Psoas muscle (tissue), 8 donors: ENCODE measurements around the gene NECAP2. TPM values are rescaled to one million over a fixed set of nuclear protein-coding genes. Genes with fewer than 3 reads are reported as not detected.
"Not testable (repeated sequence)": the region's sequence is repeated elsewhere in the genome, so short reads cannot be mapped to it uniquely, and the experiment has no call there.

ENCODE experiments used
- ATAC-seq, 4 donors: fragments of 200-7000 bp; cut with Tn5 transposase; one replicate each; pipeline ENCODE4 v1.9.1; 2020; ENCODE audit warnings: moderate library complexity in 3 of 4, mild to moderate bottlenecking in 2 of 4
- DNase-seq, 2 donors: peaks; one replicate each; pipeline ENCODE4 v3.0.0-alpha.2; 2020
- H3K27ac ChIP-seq: fragments of 200-600 bp; one replicate; pipeline ENCODE4 v1.8.0; 2022
- H3K27me3 ChIP-seq, 3 donors: fragments of 200-600 bp in 1 of 3; one replicate each; pipeline versions ENCODE4 v1.6.1 to v1.8.0; 2013 to 2022; ENCODE audit warnings: low read length in 2 of 3, mild to moderate bottlenecking in 2 of 3, moderate library complexity in 1 of 3; ENCODE audit not compliant: insufficient read depth in 3 of 3
- H3K36me3 ChIP-seq, 2 donors: fragments of 200-600 bp in 1 of 2; one replicate each; pipeline versions ENCODE4 v1.6.1 to v1.8.0; 2013 to 2022; ENCODE audit warnings: low read depth in 1 of 2, mild to moderate bottlenecking in 1 of 2, moderate library complexity in 1 of 2; ENCODE audit not compliant: insufficient read depth in 1 of 2
- H3K4me1 ChIP-seq: fragments of 200-600 bp; one replicate; pipeline ENCODE4 v1.8.0; 2022
- H3K4me3 ChIP-seq: fragments of 200-600 bp; one replicate; pipeline ENCODE4 v1.8.0; 2022; ENCODE audit warnings: mild to moderate bottlenecking
- H3K9me3 ChIP-seq: fragments of 200-600 bp; one replicate; pipeline ENCODE4 v1.8.0; 2022
- WGBS, 3 donors: extraction: QIAGEN DNeasy Blood & Tissue Kit; methylation state at CpG; one replicate each; pipeline versions ENCODE4 v1.1.6 to v1.1.7; 2013; 5-methylcytosine and 5-hydroxymethylcytosine counted together
- intact Hi-C, 2 donors: fragments of 100-400 bp; cut with DNase I; formaldehyde crosslinking; loops; one replicate each; pipeline versions ENCODE4 v1.11.0 to v1.14.2; 2022
- polyA plus RNA-seq, 3 donors: library from polyadenylated mRNA; stranded (reverse); fragments of 200-250 nt; gene quantifications; one replicate each; pipeline ENCODE4 v1.2.3, GENCODE V29; 2013
- total RNA-seq, 4 donors: library from RNA; stranded (reverse); fragmentation: NEBNext Ultra II Directional in 2 of 4; extraction: Animal tissue kit (Norgen Biotek cat#: 25700) in 2 of 4; gene quantifications; one replicate each; pipeline versions ENCODE4 v1.2.1 to v1.2.4, GENCODE V29; 2021 to 2023
- TF ChIP-seq, protein P1 (sequence below): fragments of 200-600 bp; IDR thresholded peaks from one replicate; pipeline ENCODE4 v1.8.0; 2022; ENCODE audit warnings: antibody characterized with exemption
- donor health status: healthy with polysubstance abuse.
- donor health status: DM: no; HTN: no; CAD: no; lungs with moderate emphysema.
- donor health status: Bipolar disorder and iron deficiency.
- donor health status: healthy.
- donor health status: DM: yes; HTN: yes; CAD: no.
- donor health status: DM: no; HTN: no; CAD: no.
- donor health status: DM: no; HTN: no; CAD: no.
- donor health status: DM: yes; HTN: yes; CAD: no.

Gene NECAP2
- total and polyA plus RNA-seq, 7 donors = 5.7 to 10.9 (median 10.5) TPM

DNA sequence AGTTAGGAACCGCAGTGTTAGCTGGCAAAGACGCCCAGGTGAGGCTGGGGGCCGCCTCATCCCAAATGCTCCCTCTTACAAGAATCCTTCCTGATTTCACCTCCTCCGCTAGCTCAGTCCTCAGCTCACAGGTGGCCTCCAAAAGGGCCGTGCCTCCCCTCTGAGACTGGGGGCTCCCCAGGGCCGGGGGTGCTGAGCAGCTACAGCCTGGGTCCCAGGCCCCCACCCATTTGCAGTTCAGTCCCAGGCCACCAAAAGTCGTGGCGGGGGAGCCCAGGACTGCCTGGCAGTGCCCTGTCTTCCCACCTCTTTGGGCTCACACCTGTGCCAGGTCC, 43.9 kb downstream of the NECAP2 start:
- TF ChIP-seq, protein P1, sequence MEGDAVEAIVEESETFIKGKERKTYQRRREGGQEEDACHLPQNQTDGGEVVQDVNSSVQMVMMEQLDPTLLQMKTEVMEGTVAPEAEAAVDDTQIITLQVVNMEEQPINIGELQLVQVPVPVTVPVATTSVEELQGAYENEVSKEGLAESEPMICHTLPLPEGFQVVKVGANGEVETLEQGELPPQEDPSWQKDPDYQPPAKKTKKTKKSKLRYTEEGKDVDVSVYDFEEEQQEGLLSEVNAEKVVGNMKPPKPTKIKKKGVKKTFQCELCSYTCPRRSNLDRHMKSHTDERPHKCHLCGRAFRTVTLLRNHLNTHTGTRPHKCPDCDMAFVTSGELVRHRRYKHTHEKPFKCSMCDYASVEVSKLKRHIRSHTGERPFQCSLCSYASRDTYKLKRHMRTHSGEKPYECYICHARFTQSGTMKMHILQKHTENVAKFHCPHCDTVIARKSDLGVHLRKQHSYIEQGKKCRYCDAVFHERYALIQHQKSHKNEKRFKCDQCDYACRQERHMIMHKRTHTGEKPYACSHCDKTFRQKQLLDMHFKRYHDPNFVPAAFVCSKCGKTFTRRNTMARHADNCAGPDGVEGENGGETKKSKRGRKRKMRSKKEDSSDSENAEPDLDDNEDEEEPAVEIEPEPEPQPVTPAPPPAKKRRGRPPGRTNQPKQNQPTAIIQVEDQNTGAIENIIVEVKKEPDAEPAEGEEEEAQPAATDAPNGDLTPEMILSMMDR = no peak
- no peak for DNase-seq
- Histone ChIP-seq H3K27ac (no peak overlapping the region), H3K4me1 (no peaks in the 10 kb centered on the region), H3K4me3 (no peak overlapping the region), H3K9me3 (no peaks in the 10 kb centered on the region), H3K36me3 (peaks cover 0 to 72% of the 10 kb centered on the region in 2 donors), H3K27me3 (no peaks in the 10 kb centered on the region)
- WGBS, 3 donors = 94 to 100% (median 95%) methylated on average over 4 to 8 of the region's 8 CpGs
- intact Hi-C loops = no loop called here
- no peak for ATAC-seq

DNA sequence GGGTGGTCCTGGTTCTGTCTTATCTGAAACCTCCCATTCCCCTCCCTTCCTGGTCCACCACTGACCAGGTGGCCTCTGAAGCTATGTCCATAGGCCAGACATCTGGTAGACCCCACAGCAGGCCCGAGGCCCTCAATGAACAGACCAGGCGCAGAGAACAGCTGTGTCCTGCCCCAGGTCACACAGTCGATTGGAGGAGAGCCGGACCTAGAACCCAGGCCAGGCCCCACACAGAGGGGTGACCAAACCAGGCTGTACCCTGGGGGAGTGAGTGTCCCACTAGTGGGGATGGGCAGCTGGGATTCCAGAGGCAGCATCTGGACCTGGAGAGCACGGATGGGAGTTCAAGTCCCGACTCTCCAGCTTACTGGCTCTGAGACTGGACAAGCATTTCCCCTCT, 44.4 kb downstream of the NECAP2 start:
- intact Hi-C loops = no loop called here
- Histone ChIP-seq H3K4me3 (no peak overlapping the region), H3K36me3 (peaks cover 0 to 72% of the 10 kb centered on the region in 2 donors), H3K27me3 (no peaks in the 10 kb centered on the region), H3K4me1 (no peaks in the 10 kb centered on the region), H3K9me3 (no peaks in the 10 kb centered on the region), H3K27ac (no peak overlapping the region)
- WGBS, 3 donors = 83 to 90% (median 88%) methylated on average over 6 of the region's 6 CpGs
- ATAC-seq (no peak), DNase-seq (no peak)
- TF ChIP-seq, protein P1 = no peak

DNA sequence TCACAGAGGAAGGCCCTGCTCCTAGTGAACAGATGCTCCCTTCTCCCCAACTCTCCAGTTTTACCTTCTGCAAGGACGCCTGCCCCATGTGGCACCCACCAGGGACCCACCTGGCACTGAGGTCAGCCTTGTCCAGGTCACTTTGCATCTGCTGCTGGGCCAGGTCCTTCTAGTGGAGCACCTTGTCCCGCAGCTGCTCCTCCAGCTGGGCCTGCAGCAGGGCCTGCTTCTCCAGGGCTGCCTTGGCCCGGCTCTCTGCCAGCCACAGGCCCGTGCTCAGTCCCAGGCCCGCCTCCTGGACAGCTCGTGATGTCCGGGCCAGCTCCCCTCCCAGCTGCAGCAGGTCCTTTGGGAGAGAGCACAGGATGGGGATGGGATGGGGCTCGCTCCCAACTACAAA, 45.8 kb downstream of the NECAP2 start:
- H3K4me1 ChIP-seq, H3K27ac ChIP-seq, intact Hi-C loops, ATAC-seq, H3K4me3 ChIP-seq, DNase-seq, H3K27me3 ChIP-seq, H3K9me3 ChIP-seq: not testable (repeated sequence)
- 68 to 89% (median 74%) methylated on average over 8 of the region's 8 CpGs for WGBS, 3 donors
- H3K36me3 ChIP-seq = peaks cover 0 to 59% of the 10 kb centered on the region in 2 donors

DNA sequence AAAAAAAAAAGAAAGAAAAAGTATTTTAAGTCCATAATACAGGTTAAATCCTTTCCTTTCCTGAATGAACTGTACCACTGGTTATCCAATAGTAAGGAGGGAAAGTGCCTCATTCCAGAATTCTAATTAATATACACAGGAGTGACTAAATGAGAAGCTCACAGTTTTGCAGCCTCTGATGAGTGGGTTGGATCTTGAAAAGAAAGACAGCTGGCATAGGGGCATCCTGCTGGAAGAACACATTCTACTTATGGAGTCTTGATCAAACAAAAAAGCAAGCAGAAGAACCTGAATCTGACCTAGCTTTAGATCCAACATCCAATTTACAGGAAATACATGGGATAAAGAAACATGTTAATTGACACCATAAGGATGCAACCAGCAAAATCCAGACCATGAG, 46.5 kb downstream of the NECAP2 start:
- H3K4me3 ChIP-seq, H3K27ac ChIP-seq, H3K4me1 ChIP-seq, DNase-seq, ATAC-seq, intact Hi-C loops, H3K27me3 ChIP-seq, H3K9me3 ChIP-seq: not testable (repeated sequence)
- peaks cover 0 to 54% of the 10 kb centered on the region in 2 donors for H3K36me3 ChIP-seq

DNA sequence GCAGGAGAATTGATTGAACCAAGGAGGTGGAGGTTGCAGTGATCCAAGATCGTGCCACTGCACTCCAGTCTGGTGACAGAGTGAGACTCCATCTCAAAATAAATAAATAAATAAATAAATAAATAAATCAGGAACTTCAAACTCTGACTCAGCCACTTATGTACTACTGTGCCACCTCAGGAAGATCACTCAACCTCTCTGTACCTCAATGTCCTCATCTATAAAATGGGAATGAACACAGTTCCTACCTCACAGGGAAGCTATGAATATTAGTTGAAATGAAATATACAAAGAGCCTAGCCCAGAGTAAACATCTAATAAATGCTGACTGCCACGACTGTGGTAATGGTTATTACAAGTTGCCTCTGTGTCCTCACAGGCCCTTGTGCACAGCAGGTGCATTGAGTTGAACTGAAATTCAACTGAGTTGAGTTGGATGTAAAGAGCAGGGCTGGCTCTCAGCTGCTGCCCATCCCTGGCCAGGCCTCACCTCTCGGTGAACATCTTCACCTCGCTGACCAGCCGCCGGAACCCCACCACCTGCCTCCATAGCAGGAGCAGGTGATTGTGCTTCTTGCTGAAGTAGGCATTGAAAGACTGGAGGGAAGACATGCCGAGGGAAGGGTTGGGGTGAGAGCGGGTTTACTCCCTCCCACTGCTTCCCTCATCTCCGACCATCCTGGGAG, 48.8 kb downstream of the NECAP2 start:
- intact Hi-C loops, H3K4me3 ChIP-seq, ATAC-seq, H3K27me3 ChIP-seq, DNase-seq, H3K4me1 ChIP-seq, H3K27ac ChIP-seq, H3K9me3 ChIP-seq: not testable (repeated sequence)
- WGBS, 3 donors = 87 to 95% (median 88%) methylated on average over 9 of the region's 9 CpGs
- H3K36me3 ChIP-seq = peaks cover 0 to 40% of the 10 kb centered on the region in 2 donors

DNA sequence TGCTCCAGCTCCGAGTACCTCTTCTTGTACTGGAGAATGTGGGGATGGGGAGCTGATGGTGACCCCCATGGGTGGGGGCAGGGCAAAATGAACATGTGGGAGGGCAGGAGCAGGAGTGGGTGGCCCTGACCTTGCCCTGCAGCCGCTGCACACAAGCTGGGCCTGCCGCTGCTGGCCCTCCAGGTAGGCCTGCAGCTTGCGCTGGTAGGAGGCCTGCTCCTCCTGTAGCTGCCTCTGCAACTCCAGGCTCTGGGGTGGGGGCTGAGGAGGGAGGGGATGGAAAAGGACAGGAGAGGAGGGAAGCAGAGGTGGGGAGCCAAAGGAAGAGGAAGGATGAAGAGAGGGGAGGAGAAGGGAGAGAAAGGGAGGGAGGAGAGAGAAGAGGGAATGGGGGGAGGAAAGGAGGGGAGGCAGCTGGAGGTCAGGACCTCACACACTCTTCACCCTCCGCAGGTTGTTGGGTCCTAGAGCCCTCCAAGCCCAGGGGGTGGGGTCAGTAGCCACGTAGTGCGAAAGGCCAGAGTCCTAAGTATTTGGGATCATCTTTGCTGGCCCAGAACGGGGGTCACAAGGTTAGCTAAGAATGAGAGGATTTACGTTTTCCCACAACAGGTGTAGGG, 50.6 kb downstream of the NECAP2 start:
- ATAC-seq (no peak), DNase-seq (no peak)
- intact Hi-C loops = no loop called here
- no peak overlapping the region for H3K4me3 ChIP-seq
- H3K27ac ChIP-seq = no peak overlapping the region
- WGBS, 3 donors = 73 to 79% (median 78%) methylated on average over 9 of the region's 9 CpGs
- H3K36me3 ChIP-seq = peaks cover 0 to 22% of the 10 kb centered on the region in 2 donors
- no peaks in the 10 kb centered on the region for H3K27me3 ChIP-seq
- TF ChIP-seq, protein P1 = no peak
- no peaks in the 10 kb centered on the region for H3K4me1 ChIP-seq
- H3K9me3 ChIP-seq = no peaks in the 10 kb centered on the region

DNA sequence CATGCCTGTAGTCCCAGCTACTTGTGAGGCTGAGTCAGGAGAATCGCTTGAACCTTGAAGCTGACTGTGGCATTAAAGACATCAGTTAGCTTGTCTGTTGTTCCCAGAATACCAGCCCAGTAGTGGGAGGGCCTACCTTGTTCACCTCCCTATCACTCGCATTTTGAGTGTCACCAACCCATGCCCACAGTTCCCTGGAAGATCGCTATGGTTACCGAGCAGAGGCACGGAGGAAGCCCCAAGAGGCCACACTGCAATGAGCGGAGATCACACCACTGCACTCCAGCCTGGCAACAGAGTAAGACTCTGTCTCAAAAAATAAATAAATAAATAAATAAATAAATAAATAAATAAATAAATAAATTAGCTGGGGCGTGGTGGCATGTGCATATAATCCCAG, 52.4 kb downstream of the NECAP2 start:
- H3K9me3 ChIP-seq, H3K27me3 ChIP-seq, DNase-seq, H3K4me1 ChIP-seq, H3K27ac ChIP-seq, intact Hi-C loops, H3K4me3 ChIP-seq, ATAC-seq: not testable (repeated sequence)
- WGBS, 3 donors = 88 to 93% (median 89%) methylated on average over 7 of the region's 7 CpGs
- peaks cover 0 to 13% of the 10 kb centered on the region in 2 donors for H3K36me3 ChIP-seq

DNA sequence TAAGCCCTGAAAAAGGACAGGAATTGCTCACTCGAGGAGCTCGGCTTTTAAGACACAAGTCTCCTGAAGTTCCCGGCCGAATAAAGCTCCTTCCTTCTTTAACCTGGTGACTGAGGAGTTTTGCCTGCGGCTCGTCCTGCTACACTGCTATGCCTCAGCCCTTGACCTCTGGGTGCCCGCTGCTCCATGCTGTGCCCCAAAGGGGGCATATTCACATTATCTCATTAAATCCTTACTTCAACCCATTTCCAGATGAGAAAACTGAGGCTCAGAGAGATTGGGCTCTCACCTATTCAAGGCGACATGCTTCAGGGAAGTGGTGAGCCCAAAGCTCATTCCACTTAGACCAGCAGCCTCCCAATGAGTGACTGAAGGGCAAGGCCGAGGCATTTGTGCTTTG, 53.2 kb downstream of the NECAP2 start:
- DNase-seq, H3K27ac ChIP-seq: not testable (repeated sequence)

DNA sequence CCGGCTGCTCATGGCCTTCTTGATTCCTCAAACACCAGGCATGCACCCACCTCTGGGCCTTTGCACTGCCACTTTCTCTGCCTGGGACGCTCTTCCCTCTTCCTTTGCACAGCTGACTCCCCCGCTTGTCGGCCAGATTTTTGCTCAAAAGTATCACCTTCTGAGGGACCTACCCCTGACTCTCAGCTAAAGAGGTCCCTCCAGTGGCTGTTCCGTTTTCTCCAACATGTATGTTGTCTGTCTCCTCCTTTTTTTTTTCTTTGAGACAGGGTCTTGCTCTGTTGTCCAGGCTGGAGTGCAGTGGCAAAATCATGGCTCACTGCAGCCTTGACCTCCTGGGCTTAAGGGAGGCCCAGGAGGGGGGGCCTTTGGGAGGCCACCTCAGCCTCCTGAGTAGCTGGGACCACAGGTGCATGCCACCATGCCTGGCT, 57.0 kb downstream of the NECAP2 start:
- intact Hi-C loops = loop anchor here in 1 of 2 donors (5.0 kb wide), 1 partner anchor 55 kb away; the partner anchor contains the start of gene NECAP2
- ATAC-seq, DNase-seq, H3K4me3 ChIP-seq, H3K27ac ChIP-seq, H3K36me3 ChIP-seq, H3K9me3 ChIP-seq, H3K27me3 ChIP-seq, H3K4me1 ChIP-seq: not testable (repeated sequence)
- WGBS, 3 donors = 88 to 91% (median 88%) methylated on average over 5 of the region's 5 CpGs

More for the DNA sequence above, 53.2 kb downstream of the NECAP2 start:
- intact Hi-C loops, H3K27me3 ChIP-seq, H3K4me3 ChIP-seq, H3K9me3 ChIP-seq, H3K4me1 ChIP-seq, ATAC-seq: not testable (repeated sequence)
- peaks cover 0 to 13% of the 10 kb centered on the region in 2 donors for H3K36me3 ChIP-seq
- 80 to 96% (median 90%) methylated on average over 9 of the region's 9 CpGs for WGBS, 3 donors
